Measurements from ENCODE around the gene RANBP1. TPM values are rescaled to one million over a fixed set of nuclear protein-coding genes. Genes with fewer than 3 reads are reported as not detected.

Gene RANBP1
- total RNA-seq, 4 donors from 2014 or later, result 135 to 238 (median 176) TPM

GRCh38 chr22:20071524-20071972 is 44.4 kb upstream of the RANBP1 start:
- TF ChIP-seq POLR2A (IDR thresholded peaks at IDR 0.05) (no peak), EP300 (IDR thresholded peaks at IDR 0.05) (no peak), CTCF (IDR thresholded peaks at IDR 0.05) (no peak)
- Histone ChIP-seq H3K4me1 (no peaks in the 10 kb centered on the region), H3K9me3 (no peaks in the 10 kb centered on the region), H3K36me3 (peaks cover 0 to 4% (median 0%) of the 10 kb centered on the region in 3 donors), H3K27ac (no peak overlapping the region), H3K27me3 (no peaks in the 10 kb centered on the region), H3K4me3 (no peak overlapping the region)
- 84 to 89% methylated on average over 8 of the region's 8 CpGs for WGBS, 2 donors
- no peak for DNase-seq (ENCODE audit: low spot score in 2 of 2)

GRCh38 chr22:20076627-20077172 is 39.2 kb upstream of the RANBP1 start:
- Histone ChIP-seq H3K27ac (no peak overlapping the region), H3K9me3 (no peaks in the 10 kb centered on the region), H3K27me3 (no peaks in the 10 kb centered on the region), H3K36me3 (no peaks in the 10 kb centered on the region), H3K4me3 (no peak overlapping the region), H3K4me1 (peaks cover 0 to 18% (median 11%) of the 10 kb centered on the region in 4 donors)
- 66 to 72% methylated on average over 6 of the region's 6 CpGs for WGBS, 2 donors
- no peak for TF ChIP-seq POLR2A (IDR thresholded peaks at IDR 0.05)
- TF ChIP-seq CTCF (IDR thresholded peaks at IDR 0.05), result no peak
- no peak for TF ChIP-seq EP300 (IDR thresholded peaks at IDR 0.05)
- no peak for DNase-seq (ENCODE audit: low spot score in 2 of 2)

GRCh38 chr22:20079745-20080444 is 36.0 kb upstream of the RANBP1 start, which contains the start of gene DGCR8:
TSS of gene DGCR8 (plus strand) at chr22:20080241. CDS start at chr22:20085964, 5,723 bp downstream.
- WGBS, 2 donors, result 0 to 1% methylated on average over 11 to 53 of the region's 100 CpGs
- Histone ChIP-seq H3K4me3 (peak within 1 kb of the TSS; percentile 58 to 97 (median 79)), H3K9me3 (no peaks in the 10 kb centered on the region), H3K27me3 (no peaks in the 10 kb centered on the region), H3K4me1 (peaks cover 0 to 49% (median 31%) of the 10 kb centered on the region in 4 donors), H3K27ac (peak within 1 kb of the TSS; percentile 39 to 88 (median 86)), H3K36me3 (no peaks in the 10 kb centered on the region)
- TF ChIP-seq CTCF (IDR thresholded peaks at IDR 0.05) (peak in 1 of 5 experiments; percentile 35), POLR2A (IDR thresholded peaks at IDR 0.05) (peak; percentile 18 to 50), EP300 (IDR thresholded peaks at IDR 0.05) (peak; percentile 66 to 95)
- peak; percentile 80 to 82 for DNase-seq (ENCODE audit: low spot score in 2 of 2)

- H3K27me3 ChIP-seq, result no peaks in the 10 kb centered on the region
- H3K36me3 ChIP-seq, result no peaks in the 10 kb centered on the region
- TF ChIP-seq EP300 (IDR thresholded peaks at IDR 0.05) (no peak), CTCF (IDR thresholded peaks at IDR 0.05) (no peak), POLR2A (IDR thresholded peaks at IDR 0.05) (no peak)
- H3K9me3 ChIP-seq, result no peaks in the 10 kb centered on the region
- H3K4me1 ChIP-seq, result peaks cover 0 to 55% (median 33%) of the 10 kb centered on the region in 4 donors
- H3K4me3 ChIP-seq, result peak overlapping the region; percentile 58 to 97 (median 79)
- peak in 1 of 2 donors; percentile 17 for DNase-seq (ENCODE audit: low spot score in 2 of 2)
- WGBS, 2 donors, result 0 to 2% methylated on average over 8 to 18 of the region's 34 CpGs
- H3K27ac ChIP-seq, result peak overlapping the region; percentile 39 to 88 (median 86)
Observed at GRCh38 chr22:20080445-20080775, 35.5 kb upstream of the RANBP1 start.

Data from tibial nerve (tissue), 4 donors.